ENCODE data around the gene COL9A2. TPM values are rescaled to one million over a fixed set of nuclear protein-coding genes. Genes with fewer than 3 reads are reported as not detected.
"Not testable (repeated sequence)": the region's sequence is repeated elsewhere in the genome, so short reads cannot be mapped to it uniquely, and the experiment has no call there.

COL9A2 gene
- total and polyA plus RNA-seq, 12 donors: 0.20 to 1.8 (median 0.37) TPM

GRCh38 chr1:40344597-40344996 is 27.5 kb upstream of the COL9A2 start:
- H3K4me1 ChIP-seq: peaks cover 0 to 46% (median 0%) of the 10 kb centered on the region in 9 donors
- H3K4me3 ChIP-seq: peak overlapping the region in 1 of 10 donors; percentile 45
- ATAC-seq (peak in 6 of 8 donors; percentile 51 to 85 (median 64)), DNase-seq (peak in 1 of 2 donors; percentile 33)
- H3K27me3 ChIP-seq: peaks cover 0 to 5% (median 0%) of the 10 kb centered on the region in 7 donors
- no peak for TF ChIP-seq CTCF (IDR thresholded peaks at IDR 0.05)
- no peaks in the 10 kb centered on the region for H3K36me3 ChIP-seq
- intact Hi-C loops (cut with DNase I): loop anchor here in 4 of 10 donors (5.0 to 10.0 kb wide), 4 partner anchors 60 to 260 kb away; no protein-coding TSS in a partner anchor
- 16 to 19% methylated on average over 6 of the region's 6 CpGs for WGBS, 2 donors
- peak overlapping the region in 1 of 10 donors; percentile 84 for H3K27ac ChIP-seq
- H3K9me3 ChIP-seq: peaks cover 0 to 5% (median 0%) of the 10 kb centered on the region in 11 donors

- Histone ChIP-seq H3K27me3 (peaks cover 0 to 20% (median 8%) of the 10 kb centered on the region in 7 donors), H3K27ac (peak overlapping the region in 1 of 10 donors; percentile 84), H3K4me1 (peaks cover 0 to 57% (median 0%) of the 10 kb centered on the region in 9 donors)
- H3K36me3 ChIP-seq, H3K9me3 ChIP-seq, H3K4me3 ChIP-seq, DNase-seq, ATAC-seq: not testable (repeated sequence)
- intact Hi-C loops (cut with DNase I): loop anchor here in 4 of 10 donors (5.0 to 10.0 kb wide), 4 partner anchors 62 to 258 kb away; no protein-coding TSS in a partner anchor
- 91 to 92% methylated on average over 3 of the region's 3 CpGs for WGBS, 2 donors
These were observed 25.3 kb upstream of the COL9A2 start for GRCh38 chr1:40342381-40342717.

- intact Hi-C loops (cut with DNase I): loop anchor here in 4 of 10 donors (5.0 to 10.0 kb wide), 4 partner anchors 63 to 257 kb away; no protein-coding TSS in a partner anchor
- TF ChIP-seq CTCF (IDR thresholded peaks at IDR 0.05): no peak
- 67 to 69% methylated on average over 6 of the region's 6 CpGs for WGBS, 2 donors
- Histone ChIP-seq H3K4me3 (no peak overlapping the region), H3K4me1 (peaks cover 0 to 57% (median 0%) of the 10 kb centered on the region in 9 donors), H3K27me3 (peaks cover 0 to 22% (median 8%) of the 10 kb centered on the region in 7 donors), H3K9me3 (peaks cover 0 to 5% (median 0%) of the 10 kb centered on the region in 11 donors), H3K27ac (peak overlapping the region in 1 of 10 donors; percentile 84), H3K36me3 (no peaks in the 10 kb centered on the region)
- DNase-seq: no peak
- ATAC-seq: no peak
These were observed 24.6 kb upstream of the COL9A2 start for GRCh38 chr1:40341491-40342380.

GRCh38 chr1:40339420-40340323 is 22.6 kb upstream of the COL9A2 start:
- Histone ChIP-seq H3K9me3 (peaks cover 0 to 5% (median 0%) of the 10 kb centered on the region in 11 donors), H3K27ac (peak overlapping the region in 1 of 10 donors; percentile 84), H3K4me3 (no peak overlapping the region), H3K4me1 (peaks cover 0 to 57% (median 0%) of the 10 kb centered on the region in 9 donors), H3K36me3 (no peaks in the 10 kb centered on the region), H3K27me3 (peaks cover 0 to 26% (median 13%) of the 10 kb centered on the region in 7 donors)
- no peak for TF ChIP-seq CTCF (IDR thresholded peaks at IDR 0.05)
- ATAC-seq: peak in 3 of 8 donors; percentile 35 to 51 (median 35)
- no peak for DNase-seq
- intact Hi-C loops (cut with DNase I): loop anchor here (2.0 to 10.0 kb wide), 12 partner anchors 63 to 257 kb away; no protein-coding TSS in a partner anchor
- whole genome bisulfite sequencing, 2 donors: 55 to 60% methylated on average over 6 of the region's 6 CpGs

Data from heart right ventricle (tissue), 16 donors.